Epithelial cell of proximal tubule (primary cell): ENCODE data around the gene KLLN. TPM values are rescaled to one million over a fixed set of nuclear protein-coding genes. Genes with fewer than 3 reads are reported as not detected.
"Not testable (repeated sequence)": the region's sequence is repeated elsewhere in the genome, so short reads cannot be mapped to it uniquely, and the experiment has no call there.

Experiments used
- DNase-seq: peaks from one replicate; pipeline ENCODE4 v3.0.0-alpha.2; 2011; ENCODE audit warnings: low read depth
- H3K4me3 ChIP-seq: 2 replicates; pipeline ENCODE4 v1.5.1; 2011; ENCODE audit warnings: low read depth, mild to moderate bottlenecking, low read length
- total RNA-seq: library from RNA; depleted of rRNA; stranded (reverse); fragments of >200 nt; gene quantifications from 2 replicates; pipeline ENCODE4 v1.2.3, GENCODE V29; 2015
- TF ChIP-seq, protein P1 (sequence below): conservative IDR thresholded peaks from 2 replicates; pipeline ENCODE4 v1.5.1; 2012; ENCODE audit warnings: low read depth, mild to moderate bottlenecking, low read length

Gene KLLN
- total RNA-seq, 1 donor from 2014 or later: 0.06 TPM

DNA sequence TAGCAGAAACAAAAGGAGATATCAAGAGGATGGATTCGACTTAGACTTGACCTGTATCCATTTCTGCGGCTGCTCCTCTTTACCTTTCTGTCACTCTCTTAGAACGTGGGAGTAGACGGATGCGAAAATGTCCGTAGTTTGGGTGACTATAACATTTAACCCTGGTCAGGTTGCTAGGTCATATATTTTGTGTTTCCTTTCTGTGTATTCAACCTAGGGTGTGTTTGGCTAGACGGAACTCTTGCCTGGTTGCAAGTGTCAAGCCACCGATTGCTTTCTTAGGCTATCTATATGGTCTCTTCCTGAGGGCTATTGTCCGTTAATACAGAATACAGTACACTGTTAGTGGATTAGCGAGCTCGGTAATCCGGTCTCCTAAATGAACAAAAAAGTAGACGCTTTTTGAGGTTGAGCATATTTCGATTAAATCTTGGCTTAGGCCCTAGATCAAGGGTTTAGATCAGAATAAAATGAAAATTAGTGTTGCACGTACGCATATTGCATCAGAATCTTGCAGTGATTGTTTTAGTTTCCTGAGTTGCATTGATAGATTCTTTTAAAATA lies 1.2 kb upstream of the KLLN start:
- H3K4me3 ChIP-seq: peak overlapping the region; percentile 72
- TF ChIP-seq, protein P1, sequence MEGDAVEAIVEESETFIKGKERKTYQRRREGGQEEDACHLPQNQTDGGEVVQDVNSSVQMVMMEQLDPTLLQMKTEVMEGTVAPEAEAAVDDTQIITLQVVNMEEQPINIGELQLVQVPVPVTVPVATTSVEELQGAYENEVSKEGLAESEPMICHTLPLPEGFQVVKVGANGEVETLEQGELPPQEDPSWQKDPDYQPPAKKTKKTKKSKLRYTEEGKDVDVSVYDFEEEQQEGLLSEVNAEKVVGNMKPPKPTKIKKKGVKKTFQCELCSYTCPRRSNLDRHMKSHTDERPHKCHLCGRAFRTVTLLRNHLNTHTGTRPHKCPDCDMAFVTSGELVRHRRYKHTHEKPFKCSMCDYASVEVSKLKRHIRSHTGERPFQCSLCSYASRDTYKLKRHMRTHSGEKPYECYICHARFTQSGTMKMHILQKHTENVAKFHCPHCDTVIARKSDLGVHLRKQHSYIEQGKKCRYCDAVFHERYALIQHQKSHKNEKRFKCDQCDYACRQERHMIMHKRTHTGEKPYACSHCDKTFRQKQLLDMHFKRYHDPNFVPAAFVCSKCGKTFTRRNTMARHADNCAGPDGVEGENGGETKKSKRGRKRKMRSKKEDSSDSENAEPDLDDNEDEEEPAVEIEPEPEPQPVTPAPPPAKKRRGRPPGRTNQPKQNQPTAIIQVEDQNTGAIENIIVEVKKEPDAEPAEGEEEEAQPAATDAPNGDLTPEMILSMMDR: no peak
- DNase-seq: no peak

DNA sequence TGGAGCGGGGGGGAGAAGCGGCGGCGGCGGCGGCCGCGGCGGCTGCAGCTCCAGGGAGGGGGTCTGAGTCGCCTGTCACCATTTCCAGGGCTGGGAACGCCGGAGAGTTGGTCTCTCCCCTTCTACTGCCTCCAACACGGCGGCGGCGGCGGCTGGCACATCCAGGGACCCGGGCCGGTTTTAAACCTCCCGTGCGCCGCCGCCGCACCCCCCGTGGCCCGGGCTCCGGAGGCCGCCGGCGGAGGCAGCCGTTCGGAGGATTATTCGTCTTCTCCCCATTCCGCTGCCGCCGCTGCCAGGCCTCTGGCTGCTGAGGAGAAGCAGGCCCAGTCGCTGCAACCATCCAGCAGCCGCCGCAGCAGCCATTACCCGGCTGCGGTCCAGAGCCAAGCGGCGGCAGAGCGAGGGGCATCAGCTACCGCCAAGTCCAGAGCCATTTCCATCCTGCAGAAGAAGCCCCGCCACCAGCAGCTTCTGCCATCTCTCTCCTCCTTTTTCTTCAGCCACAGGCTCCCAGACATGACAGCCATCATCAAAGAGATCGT lies 690 bp upstream of the KLLN start:
- DNase-seq: not testable (repeated sequence)
- peak overlapping the region; percentile 72 for H3K4me3 ChIP-seq

DNA sequence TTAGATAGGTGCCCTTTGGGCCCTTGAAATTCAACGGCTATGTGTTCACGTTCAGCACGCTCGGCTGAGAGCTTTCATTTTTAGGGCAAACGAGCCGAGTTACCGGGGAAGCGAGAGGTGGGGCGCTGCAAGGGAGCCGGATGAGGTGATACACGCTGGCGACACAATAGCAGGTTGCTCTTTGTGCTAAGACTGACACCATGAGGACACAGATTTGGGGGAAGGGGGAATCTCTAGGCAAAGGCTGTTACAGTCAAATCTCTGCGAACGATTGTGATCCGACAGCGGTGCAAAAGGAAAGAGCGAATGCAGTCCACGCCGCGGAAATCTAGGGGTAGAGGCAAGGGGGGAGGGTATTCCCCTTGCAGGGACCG lies 667 bp downstream of the KLLN start:
- TF ChIP-seq, protein P1: no peak
- H3K4me3 ChIP-seq: peak overlapping the region; percentile 72
- DNase-seq: no peak

DNA sequence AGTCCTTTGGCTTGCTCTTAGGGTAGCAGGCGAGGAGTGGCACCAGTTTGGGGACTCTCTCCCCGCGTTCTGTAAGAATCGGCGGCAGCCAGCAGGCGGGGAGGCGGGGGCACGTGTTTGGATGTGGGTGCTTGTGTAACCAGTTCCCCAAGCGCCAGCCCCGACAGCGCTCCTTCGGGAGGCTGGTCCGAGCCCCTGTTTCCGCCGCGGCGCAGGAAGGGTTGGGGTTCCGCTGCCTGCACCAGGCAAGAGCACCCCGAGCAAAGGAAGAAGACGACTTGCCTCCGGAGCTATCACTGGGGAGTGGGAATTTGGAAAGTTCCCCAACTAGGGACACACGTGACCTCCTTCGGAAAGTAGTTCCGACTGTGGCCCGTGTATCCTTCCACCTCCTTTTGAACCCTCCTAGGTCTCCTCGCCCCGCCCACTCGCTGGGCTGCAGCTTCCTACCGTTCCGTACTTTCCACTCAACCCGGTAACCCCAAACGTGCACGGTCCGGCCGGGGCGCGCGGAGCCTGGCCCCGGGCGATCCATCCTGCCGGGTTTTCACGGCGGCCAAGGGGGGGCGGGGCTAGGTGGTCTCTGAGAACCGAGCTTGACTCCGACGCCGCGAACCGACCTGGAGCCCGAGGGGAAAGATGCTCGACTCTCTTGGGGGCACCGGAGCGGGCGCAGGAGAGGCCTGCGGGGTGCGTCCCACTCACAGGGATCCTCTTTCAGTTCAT lies 1.2 kb downstream of the KLLN start:
- peak overlapping the region; percentile 72 for H3K4me3 ChIP-seq
- DNase-seq: peak; percentile 93
- TF ChIP-seq, protein P1: no peak

DNA sequence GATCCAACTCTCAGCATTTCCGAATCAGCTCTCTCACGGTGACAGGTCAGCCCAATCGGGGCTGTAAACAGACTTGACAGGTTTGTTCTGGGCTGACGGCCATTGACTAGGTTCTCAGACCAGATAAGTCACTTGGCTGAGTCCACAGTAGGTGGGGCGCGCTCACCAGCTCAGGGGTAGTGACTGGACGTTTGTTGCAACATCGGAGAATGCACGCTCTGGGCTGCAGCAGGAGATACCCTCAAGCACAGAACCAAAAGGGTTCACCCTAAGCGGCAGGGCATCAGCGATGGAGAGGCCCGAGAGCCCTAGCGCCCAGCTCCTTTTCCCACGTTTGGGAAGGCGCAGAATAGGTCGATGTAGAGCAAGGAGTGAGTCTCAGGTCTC lies 1.8 kb downstream of the KLLN start:
- TF ChIP-seq, protein P1: peak; percentile 47
- H3K4me3 ChIP-seq: peak overlapping the region; percentile 72
- DNase-seq: no peak

- DNase-seq: no peak
- TF ChIP-seq, protein P1: no peak
- no peak overlapping the region for H3K4me3 ChIP-seq
These were observed 2.4 kb downstream of the KLLN start for GRCh38 chr10:87860816-87861403.

DNA sequence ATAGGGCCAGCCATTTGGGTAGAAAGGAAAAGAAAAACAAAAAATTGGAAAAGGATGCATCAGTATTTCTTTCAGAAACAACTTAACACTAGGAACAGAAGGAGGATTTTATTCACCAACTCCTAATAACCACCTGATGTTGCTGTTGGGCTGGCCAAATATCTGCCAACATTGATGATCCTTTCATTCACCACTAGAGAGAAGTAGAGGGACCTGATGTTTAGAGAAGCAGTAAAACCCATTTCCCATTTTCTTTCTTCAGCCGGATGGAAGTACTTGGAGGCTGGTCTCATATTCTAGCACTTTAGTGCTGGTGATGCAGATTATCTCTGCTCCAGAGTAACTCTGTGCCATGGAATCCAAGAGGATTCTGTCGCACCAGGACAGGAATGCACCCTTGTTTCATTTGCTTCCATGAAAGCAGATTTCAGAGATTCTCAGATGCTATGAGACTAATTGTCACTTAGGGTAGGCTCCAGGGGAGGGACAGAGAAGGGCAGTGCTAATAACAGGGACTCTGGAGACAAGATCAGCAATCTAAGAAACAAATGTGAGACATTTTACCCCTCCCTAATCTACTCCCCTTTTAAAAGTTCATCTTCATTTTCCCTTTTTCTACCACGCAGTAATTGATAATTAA lies 3.1 kb downstream of the KLLN start:
- no peak for DNase-seq
- TF ChIP-seq, protein P1: peak; percentile 79
- no peak overlapping the region for H3K4me3 ChIP-seq

DNA sequence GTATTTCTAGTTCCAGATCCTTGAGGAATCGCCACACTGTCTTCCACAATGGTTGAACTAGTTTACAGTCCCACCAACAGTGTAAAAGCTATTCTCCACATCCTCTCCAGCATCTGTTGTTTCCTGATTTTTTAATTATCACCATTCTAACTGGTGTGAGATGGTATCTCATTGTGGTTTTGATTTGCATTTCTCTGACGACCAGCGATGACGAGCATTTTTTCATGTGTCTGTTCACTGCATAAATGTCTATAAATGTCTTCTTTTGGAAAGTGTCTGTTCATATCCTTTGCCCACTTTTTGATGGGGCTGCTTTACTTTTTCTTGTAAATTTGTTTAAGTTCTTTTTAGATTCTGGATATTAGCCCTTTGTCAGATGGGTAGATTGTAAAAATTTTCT lies 7.7 kb downstream of the KLLN start:
- not testable (repeated sequence) for DNase-seq, H3K4me3 ChIP-seq

DNA sequence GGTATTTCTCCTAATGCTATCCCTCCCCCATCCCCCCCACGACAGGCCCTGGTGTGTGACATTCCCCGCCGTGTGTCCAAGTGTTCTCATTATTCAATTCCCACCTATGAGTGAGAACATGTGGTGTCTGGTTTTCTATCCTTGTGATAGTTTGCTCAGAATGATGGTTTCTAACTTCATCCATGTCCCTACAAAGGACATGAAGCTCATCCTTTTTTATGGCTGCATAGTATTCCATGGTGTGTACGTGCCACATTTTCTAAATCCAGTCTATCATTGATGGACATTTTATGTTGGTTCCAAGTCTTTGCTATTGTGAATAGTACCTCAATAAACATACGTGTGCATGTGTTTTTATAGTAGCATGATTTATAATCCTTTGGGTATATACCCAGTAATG lies 8.1 kb downstream of the KLLN start:
- not testable (repeated sequence) for H3K4me3 ChIP-seq, DNase-seq
